ENCODE data around the gene VTI1A.

Gene VTI1A

DNA sequence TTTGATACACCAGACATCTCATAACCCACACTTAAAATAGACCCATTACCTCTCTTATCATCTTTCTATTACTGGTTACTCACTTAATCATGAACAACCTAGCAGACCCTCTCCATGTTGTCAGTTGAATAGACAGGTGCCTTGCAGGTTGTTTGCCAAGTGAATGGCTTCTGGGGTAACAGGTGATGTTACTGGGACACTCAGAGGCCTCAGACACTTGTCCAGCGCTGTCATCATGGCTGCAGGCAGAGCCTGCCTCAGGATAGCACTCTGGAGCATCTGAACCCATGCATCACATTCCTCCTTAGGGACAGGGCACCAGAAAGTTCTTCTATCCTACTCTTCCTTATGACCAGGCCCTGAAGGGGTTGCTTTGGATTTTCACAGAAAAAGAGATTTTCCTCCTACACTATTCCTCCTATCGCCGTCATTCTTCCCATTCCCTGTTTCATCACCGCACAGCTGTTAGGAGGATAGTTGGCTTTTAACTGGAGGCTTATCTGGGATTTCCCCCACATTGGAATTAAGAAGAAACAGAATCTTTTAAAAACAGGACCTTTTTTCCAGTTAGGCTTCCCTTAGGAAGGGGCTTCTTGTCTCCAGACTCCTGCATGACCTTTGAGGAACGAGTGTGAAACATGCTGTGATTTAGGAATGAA, 182.1 kb downstream of the VTI1A start:
- DNase-seq (ENCODE audit: extremely low read depth in 1 of 2, low read depth in 1 of 2), result no peak

GRCh38 chr10:112631501-112632400, 184.7 kb downstream of the VTI1A start:
- no peak for DNase-seq (ENCODE audit: extremely low read depth in 1 of 2, low read depth in 1 of 2)

DNA sequence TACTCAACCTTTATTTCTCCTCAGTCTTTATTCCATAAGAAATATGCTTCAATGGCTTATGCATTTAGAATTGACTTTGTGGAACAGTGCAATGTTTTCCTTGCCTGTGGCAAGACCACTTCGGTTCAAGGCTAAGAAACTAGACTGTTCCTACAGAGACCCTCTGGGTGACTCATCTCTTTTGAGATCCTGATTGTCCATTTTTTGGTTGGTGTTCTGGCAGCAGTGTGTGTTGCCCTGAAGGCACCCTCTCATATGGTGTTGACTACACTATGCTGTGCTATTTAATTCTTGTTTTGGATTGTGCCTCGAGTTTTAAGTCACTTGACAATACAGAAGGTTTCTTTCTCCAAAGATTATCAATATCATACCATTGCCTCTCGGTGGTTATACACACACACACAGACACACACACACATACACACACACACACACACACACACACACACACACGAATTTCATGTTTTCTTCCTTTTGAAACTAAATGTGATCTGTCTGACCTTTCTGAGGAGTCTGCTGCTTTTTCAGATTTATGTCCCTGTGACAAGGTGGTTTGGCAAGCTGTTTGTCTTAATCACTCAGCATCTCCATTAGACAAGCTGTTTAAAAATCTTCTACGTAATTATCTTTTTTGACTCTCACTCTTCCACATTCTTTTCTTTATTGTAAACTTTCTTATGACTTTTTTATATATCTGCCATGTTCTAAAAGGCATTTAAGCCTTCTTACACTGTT, 187.2 kb downstream of the VTI1A start:
- DNase-seq (ENCODE audit: extremely low read depth in 1 of 2, low read depth in 1 of 2), result no peak

- no peak for DNase-seq (ENCODE audit: extremely low read depth in 1 of 2, low read depth in 1 of 2)
These were observed 190.9 kb downstream of the VTI1A start for GRCh38 chr10:112637901-112638300.

DNA sequence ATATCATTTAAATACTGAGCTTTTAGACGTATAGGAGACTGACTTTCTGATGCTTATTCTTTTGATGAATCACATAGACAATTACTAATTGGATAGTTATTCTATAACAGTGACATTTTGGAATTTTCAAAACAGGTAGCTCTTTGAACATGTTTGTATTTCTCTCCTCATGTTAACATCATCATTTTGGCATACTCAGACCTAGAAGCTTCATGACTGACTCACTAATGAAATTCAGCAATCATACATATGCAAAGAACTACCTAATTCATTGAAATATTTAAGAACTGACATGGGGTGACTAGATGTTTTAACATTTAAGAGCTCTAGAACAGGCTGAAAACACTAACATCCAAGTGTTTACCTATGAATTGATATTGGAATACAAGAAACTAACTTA, 192.3 kb downstream of the VTI1A start:
- DNase-seq (ENCODE audit: extremely low read depth in 1 of 2, low read depth in 1 of 2), result no peak

- DNase-seq (ENCODE audit: extremely low read depth in 1 of 2, low read depth in 1 of 2), result no peak
These were observed 193.6 kb downstream of the VTI1A start for GRCh38 chr10:112640638-112641037.

DNA sequence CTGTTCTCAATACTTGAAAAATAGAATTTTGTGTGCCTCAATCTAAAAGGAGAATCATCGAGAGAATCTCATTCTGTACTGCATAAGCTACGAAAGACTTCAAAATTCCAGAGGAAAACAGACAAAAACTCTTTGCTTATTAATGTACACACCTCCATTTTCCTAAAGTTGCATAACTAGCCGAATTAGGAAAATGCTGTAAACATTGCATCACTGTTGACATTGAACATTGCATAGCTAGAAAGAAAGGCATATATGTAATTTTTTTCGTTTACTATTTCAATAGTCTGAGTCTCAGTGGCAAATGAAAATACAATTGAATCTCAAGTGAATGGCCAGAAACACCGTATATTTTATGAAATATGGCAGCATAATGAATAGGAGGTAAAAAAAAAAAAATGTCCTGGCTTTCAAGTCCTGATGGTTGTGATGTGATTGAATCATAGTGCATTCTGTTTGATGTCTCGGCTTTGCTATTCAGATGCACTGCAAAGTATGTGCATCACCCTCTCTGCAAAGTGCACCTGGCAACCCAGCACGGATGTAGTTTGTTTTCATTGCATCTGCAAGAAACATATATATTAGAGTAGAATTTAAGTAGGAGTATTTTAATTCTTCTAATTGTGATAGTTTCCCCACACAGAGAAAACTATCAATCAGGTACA, 196.7 kb downstream of the VTI1A start:
- DNase-seq (ENCODE audit: extremely low read depth in 1 of 2, low read depth in 1 of 2), result no peak

DNA sequence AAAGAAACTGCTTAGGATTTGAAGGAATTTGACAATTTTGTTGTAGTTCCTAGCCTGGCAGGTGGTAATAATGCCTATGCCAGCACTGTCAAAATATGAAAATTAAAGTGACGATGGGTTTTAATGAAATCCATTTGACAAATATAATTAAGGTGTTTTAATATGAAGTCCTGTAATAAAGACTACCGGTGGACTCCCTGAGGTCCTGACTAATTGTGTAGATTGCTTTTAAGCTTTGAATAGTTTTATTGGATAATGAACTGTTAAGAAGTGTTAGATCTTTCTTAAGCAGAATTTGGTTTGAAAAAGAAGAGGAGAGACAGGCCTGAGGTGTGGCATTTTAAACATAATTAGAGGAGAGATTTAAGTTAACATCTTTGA, 197.2 kb downstream of the VTI1A start:
- DNase-seq (ENCODE audit: extremely low read depth in 1 of 2, low read depth in 1 of 2), result no peak

- no peak for DNase-seq (ENCODE audit: extremely low read depth in 1 of 2, low read depth in 1 of 2)
These were observed 202.2 kb downstream of the VTI1A start for GRCh38 chr10:112649006-112649821.

GRCh38 chr10:112649822-112650152, 202.8 kb downstream of the VTI1A start:
- no peak for DNase-seq (ENCODE audit: extremely low read depth in 1 of 2, low read depth in 1 of 2)

DNA sequence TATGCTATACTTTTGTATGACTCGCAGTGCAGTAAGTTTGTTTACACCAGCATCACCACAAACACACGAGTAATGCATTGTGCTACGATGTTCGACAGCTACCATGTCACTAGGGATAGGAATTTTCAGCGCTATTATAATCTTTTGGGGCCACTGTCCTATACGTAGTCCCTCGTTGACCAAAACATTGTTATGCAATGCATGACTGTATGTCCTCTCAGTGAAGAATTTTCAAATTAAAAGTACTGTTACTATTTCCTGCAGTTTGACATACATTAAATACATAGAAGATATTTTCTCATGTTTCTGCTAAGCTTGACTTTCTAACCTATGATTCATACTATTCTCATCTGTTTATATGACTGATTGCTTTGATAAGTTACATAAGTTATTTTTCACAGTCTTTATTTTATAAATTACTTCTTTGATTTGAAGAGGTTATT, 203.6 kb downstream of the VTI1A start:
- no peak for DNase-seq (ENCODE audit: extremely low read depth in 1 of 2, low read depth in 1 of 2)

GRCh38 chr10:112653215-112653614, 206.2 kb downstream of the VTI1A start:
- no peak for DNase-seq (ENCODE audit: extremely low read depth in 1 of 2, low read depth in 1 of 2)

GRCh38 chr10:112653851-112654250, 206.8 kb downstream of the VTI1A start:
- no peak for DNase-seq (ENCODE audit: extremely low read depth in 1 of 2, low read depth in 1 of 2)

DNA sequence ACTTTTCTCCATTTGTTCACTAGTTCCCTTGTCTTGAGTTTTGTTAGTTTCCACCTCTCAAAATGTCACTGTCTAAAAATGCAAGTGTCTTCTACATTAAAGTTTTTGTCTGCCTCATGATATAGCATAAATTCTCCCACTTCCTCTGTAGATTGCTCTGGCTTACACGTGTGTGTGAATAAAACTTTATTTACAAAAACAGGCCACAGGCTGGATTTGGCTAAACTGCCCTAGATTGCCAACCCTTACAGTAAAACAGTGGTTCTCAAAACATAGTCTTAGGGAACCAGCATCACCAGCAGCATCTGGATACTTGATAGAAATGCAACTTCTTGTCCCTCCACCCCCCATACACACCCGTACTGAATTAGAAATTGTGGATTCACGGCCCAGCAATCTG, 207.8 kb downstream of the VTI1A start:
- DNase-seq (ENCODE audit: extremely low read depth in 1 of 2, low read depth in 1 of 2), result no peak

DNA sequence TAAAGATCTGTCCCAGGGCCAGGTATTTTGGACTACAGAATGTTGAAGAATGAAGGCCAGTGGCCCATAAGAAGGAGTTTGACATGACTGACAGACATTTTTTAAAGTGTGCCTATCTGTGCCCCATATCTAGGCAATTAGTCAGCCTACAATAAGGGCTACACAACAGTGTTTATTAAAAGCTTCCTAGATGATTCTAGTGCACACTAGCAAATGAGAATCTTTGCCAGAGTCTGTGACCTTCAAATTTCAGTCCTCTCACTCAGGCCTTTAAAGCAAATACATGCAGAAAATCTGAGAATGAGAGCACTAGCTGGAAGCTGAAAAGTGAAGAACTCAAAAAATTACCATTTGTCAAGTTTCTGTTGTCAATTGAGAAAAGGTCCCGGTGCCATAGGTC, 208.7 kb downstream of the VTI1A start:
- DNase-seq (ENCODE audit: extremely low read depth in 1 of 2, low read depth in 1 of 2), result no peak

DNA sequence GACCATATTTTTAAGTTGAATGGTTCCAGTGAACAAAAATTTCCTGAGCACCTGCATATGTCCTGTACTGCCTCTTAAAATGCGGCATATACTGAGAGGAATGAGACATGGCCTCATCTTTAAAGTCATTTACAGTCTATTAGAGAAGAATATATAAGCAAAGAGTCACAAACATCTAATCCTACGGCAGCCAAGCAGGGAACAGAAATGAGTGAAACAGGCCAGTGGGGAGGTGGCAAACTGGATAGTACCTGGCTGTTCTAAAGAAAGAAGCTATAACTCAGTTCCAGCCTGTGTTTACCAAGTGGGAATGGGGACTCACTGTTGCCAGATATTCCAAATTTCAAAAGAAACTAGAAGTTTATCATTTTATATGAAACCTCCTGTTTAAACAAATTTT, 211.4 kb downstream of the VTI1A start:
- no peak for DNase-seq (ENCODE audit: extremely low read depth in 1 of 2, low read depth in 1 of 2)

- DNase-seq (ENCODE audit: extremely low read depth in 1 of 2, low read depth in 1 of 2), result no peak
These were observed 212.1 kb downstream of the VTI1A start for GRCh38 chr10:112658900-112659638.

GRCh38 chr10:112663234-112664125, 216.5 kb downstream of the VTI1A start:
- DNase-seq (ENCODE audit: extremely low read depth in 1 of 2, low read depth in 1 of 2), result no peak

- DNase-seq (ENCODE audit: extremely low read depth in 1 of 2, low read depth in 1 of 2), result no peak
These were observed 219.1 kb downstream of the VTI1A start for GRCh38 chr10:112666094-112666493.

Data from activated CD8-positive, alpha-beta memory T cell treated with anti-CD3 and anti-CD28 coated beads for 1 hour (primary cell).